Measurements from ENCODE around the gene CLIC2. TPM values are rescaled to one million over a fixed set of nuclear protein-coding genes. Genes with fewer than 3 reads are reported as not detected.
"Not testable (repeated sequence)": the region's sequence is repeated elsewhere in the genome, so short reads cannot be mapped to it uniquely, and the experiment has no call there.

The CLIC2 gene
- total RNA-seq, 1 experiment from 2014 or later = 0.98 TPM

GRCh38 chrX:155335337-155335712, 911 bp upstream of the CLIC2 start:
- not testable (repeated sequence) for H3K23ac ChIP-seq (ENCODE audit: insufficient read length, low read depth, low read length); H4K8ac ChIP-seq (replicated peaks; ENCODE audit: insufficient read length, low read depth, low read length); H3K27ac Mint-ChIP-seq; H4K91ac ChIP-seq (ENCODE audit: insufficient read length, low read depth, low read length); H2AK5ac ChIP-seq (ENCODE audit: insufficient read length, low read length); H2AFZ ChIP-seq (ENCODE audit: low read length); H3K4me1 ChIP-seq (ENCODE audit: insufficient read depth, low read length); H3K27me3 Mint-ChIP-seq (ENCODE audit: low read depth); H2BK15ac ChIP-seq (ENCODE audit: low read depth, low read length); H3K23me2 ChIP-seq (ENCODE audit: insufficient read length, low read depth, low read length, poor library complexity, severe bottlenecking); H3K79me1 ChIP-seq (ENCODE audit: insufficient read depth, low read depth, low read length, poor library complexity, severe bottlenecking); DNase-seq; H2BK5ac ChIP-seq (ENCODE audit: insufficient read length, low read length); H3K9me3 ChIP-seq (ENCODE audit: control insufficient read depth, low read depth, low read length); H2BK12ac ChIP-seq (ENCODE audit: insufficient read length, low read depth, low read length); H4K20me1 ChIP-seq (ENCODE audit: control insufficient read depth, insufficient read depth, insufficient read length); H3K4me1 Mint-ChIP-seq; H3K27me3 ChIP-seq (ENCODE audit: insufficient read depth, low read length); H3K36me3 Mint-ChIP-seq (ENCODE audit: insufficient read depth in 1 of 3, low read depth in 3 of 3); H3K4me3 Mint-ChIP-seq; H3K9ac ChIP-seq (ENCODE audit: extremely low read depth, insufficient read length, low read length); H2BK120ac ChIP-seq (ENCODE audit: low read depth, low read length, poor library complexity, severe bottlenecking); H3K4me2 ChIP-seq (ENCODE audit: insufficient read depth, insufficient read length, low read length); H3K14ac ChIP-seq (ENCODE audit: insufficient read depth, low read length); H3T11ph ChIP-seq (ENCODE audit: low read length); H3K18ac ChIP-seq (ENCODE audit: insufficient read length, low read depth, low read length); H2BK20ac ChIP-seq (ENCODE audit: low read depth, low read length, poor library complexity, severe bottlenecking); H3K56ac ChIP-seq (ENCODE audit: insufficient read length, low read depth, low read length); H3K27ac ChIP-seq (ENCODE audit: insufficient read length, low read depth, low read length); H3K79me2 ChIP-seq (ENCODE audit: insufficient read depth, low read length); H4K5ac ChIP-seq (ENCODE audit: insufficient read length, low read depth, low read length); H3K4ac ChIP-seq (ENCODE audit: low read depth, low read length)
- H3K9me3 Mint-ChIP-seq = peaks cover 25 to 26% of the 10 kb centered on the region in 2 experiments
- no CpG with 5 or more reads among the region's 1 CpG for WGBS (ENCODE audit: extremely low coverage, insufficient read length, low lambda C conversion rate)

All from H9 (cell line).